ENCODE measurements around the gene CDC20.

The CDC20 gene

DNA sequence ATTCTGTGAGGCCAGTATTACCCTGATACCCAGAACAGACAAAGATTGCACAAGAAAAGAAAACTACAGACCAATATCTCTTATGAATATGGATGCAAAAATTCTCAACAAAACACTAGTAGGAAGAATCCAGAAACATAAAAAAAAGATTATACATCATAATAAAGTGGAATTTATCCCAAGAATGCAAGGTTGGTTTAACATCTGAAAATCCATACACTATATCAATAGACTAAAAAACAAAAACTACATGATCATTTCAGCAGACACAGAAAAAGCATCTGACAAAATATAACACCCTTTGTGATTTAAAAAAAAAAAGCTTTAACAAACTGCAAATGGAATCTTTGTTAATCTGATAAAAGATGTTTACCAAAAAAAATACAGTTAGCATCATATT, 33.4 kb upstream of the CDC20 start:
- Histone ChIP-seq H3K9me3 (ENCODE audit: control insufficient read depth, low read length) (no peaks in the 10 kb centered on the region), H2AFZ (no peak overlapping the region), H3K4me1 (no peaks in the 10 kb centered on the region), H3K9ac (no peak overlapping the region), H3K27ac (no peak overlapping the region), H3K79me2 (no peaks in the 10 kb centered on the region), H3K4me3 (ENCODE audit: low read depth, low read length) (no peak overlapping the region), H3K36me3 (ENCODE audit: control insufficient read depth, insufficient read depth, low read length) (no peaks in the 10 kb centered on the region), H3K4me2 (ENCODE audit: low read length) (no peak overlapping the region), H3K27me3 (ENCODE audit: control insufficient read depth, insufficient read depth, low read length) (no peaks in the 10 kb centered on the region)
- TF ChIP-seq, protein P1, sequence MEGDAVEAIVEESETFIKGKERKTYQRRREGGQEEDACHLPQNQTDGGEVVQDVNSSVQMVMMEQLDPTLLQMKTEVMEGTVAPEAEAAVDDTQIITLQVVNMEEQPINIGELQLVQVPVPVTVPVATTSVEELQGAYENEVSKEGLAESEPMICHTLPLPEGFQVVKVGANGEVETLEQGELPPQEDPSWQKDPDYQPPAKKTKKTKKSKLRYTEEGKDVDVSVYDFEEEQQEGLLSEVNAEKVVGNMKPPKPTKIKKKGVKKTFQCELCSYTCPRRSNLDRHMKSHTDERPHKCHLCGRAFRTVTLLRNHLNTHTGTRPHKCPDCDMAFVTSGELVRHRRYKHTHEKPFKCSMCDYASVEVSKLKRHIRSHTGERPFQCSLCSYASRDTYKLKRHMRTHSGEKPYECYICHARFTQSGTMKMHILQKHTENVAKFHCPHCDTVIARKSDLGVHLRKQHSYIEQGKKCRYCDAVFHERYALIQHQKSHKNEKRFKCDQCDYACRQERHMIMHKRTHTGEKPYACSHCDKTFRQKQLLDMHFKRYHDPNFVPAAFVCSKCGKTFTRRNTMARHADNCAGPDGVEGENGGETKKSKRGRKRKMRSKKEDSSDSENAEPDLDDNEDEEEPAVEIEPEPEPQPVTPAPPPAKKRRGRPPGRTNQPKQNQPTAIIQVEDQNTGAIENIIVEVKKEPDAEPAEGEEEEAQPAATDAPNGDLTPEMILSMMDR (IDR thresholded peaks at IDR 0.05): no peak

DNA sequence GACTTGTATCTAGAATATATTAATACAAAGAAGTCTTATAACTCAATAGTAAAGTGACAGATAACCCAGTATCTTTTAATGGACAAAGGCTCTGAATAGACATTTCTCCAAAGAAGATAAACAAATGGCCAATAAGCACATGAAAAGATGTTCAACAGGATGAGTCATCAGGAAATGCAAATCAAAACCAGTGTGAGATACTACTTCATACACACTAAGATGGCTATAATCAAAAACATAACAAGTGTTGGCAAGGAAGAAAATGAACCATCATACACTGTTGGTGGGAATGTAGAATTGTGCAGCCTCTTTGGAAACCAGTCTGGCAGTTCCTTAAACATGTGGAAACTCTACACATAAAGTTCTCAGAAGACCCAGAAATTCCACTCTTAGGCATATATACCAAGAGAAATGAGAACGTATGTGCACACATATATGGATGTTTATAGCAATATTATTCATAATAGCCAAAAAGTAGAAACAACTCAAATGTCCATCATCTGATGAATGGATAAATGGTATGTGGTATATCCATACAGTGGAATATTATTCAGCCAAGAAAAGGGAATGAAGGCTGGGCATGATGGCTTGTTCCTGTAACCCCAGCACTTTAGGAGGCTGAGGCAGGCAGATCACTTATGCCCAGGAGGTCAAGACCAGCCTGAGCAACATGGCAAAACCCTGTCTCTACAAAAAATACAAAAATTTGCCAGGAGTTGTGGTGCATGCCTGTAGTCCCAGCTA, 31.1 kb upstream of the CDC20 start:
- TF ChIP-seq, protein P1 (IDR thresholded peaks at IDR 0.05): no peak

DNA sequence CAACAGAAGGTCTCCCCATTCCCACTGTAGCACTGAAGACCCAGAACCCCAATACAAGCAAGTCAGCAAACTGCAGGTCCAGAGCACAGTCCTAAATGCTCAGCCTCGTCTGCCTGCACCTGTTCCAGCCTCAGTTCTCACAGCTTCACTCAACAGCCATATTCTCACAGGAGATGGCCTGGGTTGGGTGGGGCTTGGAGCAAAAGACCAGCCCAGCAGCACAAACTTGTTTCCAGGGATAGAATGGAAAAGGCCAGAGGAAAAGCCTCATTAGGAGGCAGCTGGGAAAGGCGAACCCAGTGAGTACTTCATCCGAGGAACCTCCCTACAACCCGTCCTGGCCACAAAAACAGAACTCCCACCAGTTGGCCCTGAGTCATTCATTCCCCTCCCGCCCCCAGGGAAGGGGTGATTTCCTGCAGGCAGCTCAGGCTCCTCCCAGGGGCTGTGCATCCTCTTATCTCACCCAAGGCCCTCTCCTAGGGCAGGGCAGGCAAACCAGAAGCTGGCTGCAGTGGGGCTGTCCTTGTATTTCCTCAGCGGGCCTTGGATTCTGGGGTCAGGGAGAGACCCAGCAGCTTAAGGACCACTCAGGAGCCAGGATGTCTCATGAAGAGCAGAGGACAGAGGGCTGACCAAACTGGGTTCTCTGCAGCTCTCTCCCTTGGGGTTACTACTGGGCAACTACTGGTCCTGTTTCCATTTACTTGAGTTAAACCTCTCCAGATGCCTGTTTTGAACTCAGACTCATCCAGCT, 28.6 kb upstream of the CDC20 start:
- Histone ChIP-seq H3K4me3 (ENCODE audit: low read depth, low read length) (no peak overlapping the region), H3K4me1 (no peaks in the 10 kb centered on the region), H3K9ac (no peak overlapping the region), H3K4me2 (ENCODE audit: low read length) (no peak overlapping the region), H2AFZ (no peak overlapping the region), H3K27me3 (ENCODE audit: control insufficient read depth, insufficient read depth, low read length) (no peaks in the 10 kb centered on the region), H3K27ac (no peak overlapping the region), H3K9me3 (ENCODE audit: control insufficient read depth, low read length) (no peaks in the 10 kb centered on the region), H3K36me3 (ENCODE audit: control insufficient read depth, insufficient read depth, low read length) (no peaks in the 10 kb centered on the region), H3K79me2 (no peaks in the 10 kb centered on the region)
- TF ChIP-seq, protein P1 (IDR thresholded peaks at IDR 0.05): no peak

More for the DNA sequence above, 31.1 kb upstream of the CDC20 start:
- Histone ChIP-seq H3K27ac (no peak overlapping the region), H2AFZ (no peak overlapping the region), H3K79me2 (no peaks in the 10 kb centered on the region), H3K4me2 (ENCODE audit: low read length) (no peak overlapping the region), H3K27me3 (ENCODE audit: control insufficient read depth, insufficient read depth, low read length) (no peaks in the 10 kb centered on the region), H3K4me1 (no peaks in the 10 kb centered on the region), H3K9ac (no peak overlapping the region), H3K9me3 (ENCODE audit: control insufficient read depth, low read length) (no peaks in the 10 kb centered on the region), H3K36me3 (ENCODE audit: control insufficient read depth, insufficient read depth, low read length) (no peaks in the 10 kb centered on the region), H3K4me3 (ENCODE audit: low read depth, low read length) (no peak overlapping the region)

DNA sequence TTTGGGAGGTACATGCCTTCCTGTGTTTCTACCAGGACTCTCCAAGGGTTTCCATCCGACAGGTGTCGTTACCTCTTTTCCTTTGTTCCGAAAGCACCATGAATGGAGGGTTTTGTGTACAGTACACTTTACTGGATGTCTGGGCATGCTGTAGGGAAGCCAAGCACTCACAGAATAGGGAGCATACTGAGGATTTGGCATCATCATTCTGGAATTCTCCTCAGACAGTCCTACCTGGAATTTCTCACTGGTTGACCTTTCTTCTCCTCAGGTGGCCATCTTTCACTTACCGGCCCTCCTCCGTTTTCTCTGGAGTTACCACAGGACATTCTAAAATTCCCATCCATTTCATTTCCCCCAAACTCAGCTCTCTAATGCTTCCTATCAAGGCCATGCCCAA, 27.1 kb upstream of the CDC20 start:
- no peaks in the 10 kb centered on the region for H3K36me3 ChIP-seq (ENCODE audit: control insufficient read depth, insufficient read depth, low read length)
- no peaks in the 10 kb centered on the region for H3K4me1 ChIP-seq
- H2AFZ ChIP-seq: no peak overlapping the region
- H3K27ac ChIP-seq: no peak overlapping the region
- H3K27me3 ChIP-seq (ENCODE audit: control insufficient read depth, insufficient read depth, low read length): no peaks in the 10 kb centered on the region
- TF ChIP-seq, protein P1 (IDR thresholded peaks at IDR 0.05): no peak
- H3K4me3 ChIP-seq (ENCODE audit: low read depth, low read length): no peak overlapping the region
- H3K9me3 ChIP-seq (ENCODE audit: control insufficient read depth, low read length): no peaks in the 10 kb centered on the region
- H3K9ac ChIP-seq: no peak overlapping the region
- H3K79me2 ChIP-seq: no peaks in the 10 kb centered on the region
- H3K4me2 ChIP-seq (ENCODE audit: low read length): no peak overlapping the region
